Embryonic facial prominence (tissue), 1 donor: ENCODE results near the gene FBXO8.
"Not testable (repeated sequence)": the region's sequence is repeated elsewhere in the genome, so short reads cannot be mapped to it uniquely, and the experiment has no call there.

Experiments
- DNase-seq: peaks from one replicate; pipeline ENCODE4 v3.0.0-alpha.2; 2016; ENCODE audit errors: extremely low spot score

The FBXO8 gene, protein sequence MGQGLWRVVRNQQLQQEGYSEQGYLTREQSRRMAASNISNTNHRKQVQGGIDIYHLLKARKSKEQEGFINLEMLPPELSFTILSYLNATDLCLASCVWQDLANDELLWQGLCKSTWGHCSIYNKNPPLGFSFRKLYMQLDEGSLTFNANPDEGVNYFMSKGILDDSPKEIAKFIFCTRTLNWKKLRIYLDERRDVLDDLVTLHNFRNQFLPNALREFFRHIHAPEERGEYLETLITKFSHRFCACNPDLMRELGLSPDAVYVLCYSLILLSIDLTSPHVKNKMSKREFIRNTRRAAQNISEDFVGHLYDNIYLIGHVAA

DNA sequence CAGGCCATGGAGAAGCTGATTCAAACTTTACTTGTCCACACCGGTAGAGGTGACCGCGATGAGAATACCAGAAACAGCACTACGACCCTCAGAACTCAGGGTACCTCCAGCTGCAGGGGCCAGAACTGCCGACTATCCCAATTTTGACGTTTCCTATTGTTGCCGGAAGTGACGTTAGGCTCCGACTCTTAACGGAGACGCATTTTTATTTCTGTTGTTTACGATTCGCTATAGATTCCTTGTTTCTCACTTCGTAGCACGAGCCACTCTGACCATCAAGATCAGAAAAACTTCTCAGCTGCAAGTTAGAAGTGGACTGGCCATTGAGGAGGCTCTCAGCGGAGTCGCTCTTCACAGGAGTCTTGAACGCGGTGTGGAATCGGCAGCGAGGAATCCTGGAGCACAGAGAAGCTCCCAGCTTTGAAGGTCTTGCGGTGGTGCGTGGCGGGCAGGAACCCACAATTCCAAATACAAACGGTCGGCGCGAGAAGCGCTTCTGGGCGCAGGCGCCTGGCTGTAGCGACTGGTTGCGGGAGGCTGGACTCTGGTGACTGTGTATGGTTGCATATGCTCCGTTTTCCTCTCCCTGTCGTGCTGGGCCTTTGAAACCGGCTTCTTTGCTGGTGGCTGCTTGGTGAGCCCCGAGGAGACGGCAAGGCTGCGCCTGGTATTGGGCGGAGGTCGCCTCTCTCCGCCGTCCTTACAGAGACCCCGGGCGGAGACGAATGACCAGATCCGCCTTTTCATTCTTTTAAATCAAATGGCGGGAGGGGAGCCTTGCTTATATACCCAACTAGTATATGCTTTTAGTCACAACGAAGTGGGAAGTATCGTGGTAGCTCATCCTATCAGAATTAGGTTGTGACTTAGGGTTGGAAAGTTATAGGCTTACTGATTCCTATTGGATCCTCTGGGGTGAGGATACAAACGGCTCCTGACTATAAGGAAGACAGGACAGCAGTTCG lies at the start of gene FBXO8, which contains the start of gene CEP44:
TSS of gene FBXO8 (minus strand) at position 161 of the 965 bp plus-strand sequence. CDS start 20,575 bp downstream, outside the sequence.
TSS of gene CEP44 (plus strand) at position 405 of the 965 bp plus-strand sequence. CDS start 15,211 bp downstream, outside the sequence.
- peak; percentile 84 for DNase-seq

- no peak for DNase-seq
Observed at GRCh38 chr4:174332741-174333493, 49.5 kb upstream of the FBXO8 start.

DNA sequence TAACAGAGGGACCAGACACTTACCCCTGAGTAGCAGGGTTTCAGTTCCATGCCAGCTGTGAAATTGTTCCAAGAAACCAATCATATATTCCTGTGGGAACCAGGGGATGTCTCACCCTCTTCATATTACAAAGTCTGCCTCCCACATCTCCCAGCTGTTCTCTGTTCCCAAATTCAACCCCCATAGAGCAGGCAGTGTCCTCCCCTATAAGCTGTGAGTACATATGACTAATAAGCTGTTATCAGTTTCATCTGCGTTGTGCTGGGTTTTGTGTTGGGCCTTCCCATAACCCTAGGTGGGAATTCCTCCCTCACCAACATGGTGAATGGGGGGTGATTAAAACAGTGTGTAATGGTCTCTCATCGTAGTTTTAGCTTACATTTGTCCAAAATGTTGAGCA lies 41.3 kb upstream of the FBXO8 start:
- DNase-seq, result no peak

DNA sequence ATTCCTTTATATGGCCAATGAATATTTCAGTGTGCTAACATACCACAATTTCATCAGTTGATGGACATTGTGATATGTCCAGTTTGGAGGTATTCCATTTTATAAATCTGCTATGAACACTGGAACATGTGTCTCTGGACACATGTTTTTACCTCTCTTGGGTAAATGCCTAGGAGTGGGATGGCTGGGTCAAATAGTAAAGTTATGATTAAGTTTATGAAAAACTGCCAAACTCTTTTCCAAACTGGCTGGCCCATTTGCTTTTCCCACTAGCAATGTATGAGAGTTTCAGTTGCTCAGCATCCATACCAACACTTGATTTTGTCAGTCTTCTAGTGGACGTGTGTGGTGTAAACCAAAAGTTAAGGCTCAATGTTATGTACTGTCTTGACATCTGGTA lies 40.8 kb upstream of the FBXO8 start:
- no peak for DNase-seq

GRCh38 chr4:174320494-174321199 lies 37.2 kb upstream of the FBXO8 start:
- DNase-seq, result no peak

DNA sequence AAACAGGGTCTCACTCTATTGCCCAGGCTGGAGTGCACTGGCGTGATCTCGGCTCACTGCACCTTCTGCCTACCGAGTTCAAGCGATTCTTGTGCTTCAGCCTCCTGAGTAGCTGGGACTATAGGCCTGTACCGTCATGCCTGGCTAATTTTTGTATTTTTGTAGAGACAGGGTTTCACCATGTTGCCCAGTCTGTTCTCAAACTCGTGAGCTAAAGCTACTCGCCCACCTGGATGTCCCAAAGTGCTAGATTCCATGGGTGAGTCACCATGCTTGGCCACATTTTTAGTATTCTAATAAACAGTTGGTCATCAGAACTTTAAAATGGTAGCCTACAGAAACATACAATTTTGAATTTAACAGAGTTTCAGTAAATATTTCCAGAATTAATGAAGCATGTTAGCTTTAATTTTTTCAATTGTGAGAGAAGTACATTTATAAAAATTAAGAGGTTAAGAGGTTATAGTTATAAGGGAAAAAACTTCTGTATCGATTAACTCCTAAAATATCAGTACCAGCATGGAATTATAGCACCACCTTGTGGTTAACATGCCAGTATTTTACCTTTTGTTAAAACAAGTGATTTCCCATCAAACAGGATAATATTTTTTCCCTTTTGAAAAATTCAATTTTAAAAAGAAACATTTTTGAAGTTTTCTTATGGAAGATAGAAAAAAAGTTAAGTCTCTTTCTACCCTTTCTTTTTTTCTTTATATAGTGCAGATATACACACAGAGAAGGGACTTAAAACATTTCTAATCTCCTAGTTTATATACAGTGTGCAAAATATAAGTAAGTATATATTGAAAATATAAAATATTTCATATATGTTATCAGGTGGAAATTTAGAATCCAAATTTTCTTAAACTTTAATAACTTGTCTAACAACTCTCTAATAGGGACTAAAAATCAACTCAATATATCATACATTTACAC lies 35.6 kb upstream of the FBXO8 start:
- DNase-seq, result peak; percentile 8

- no peak for DNase-seq
Observed at GRCh38 chr4:174317531-174317930, 34.1 kb upstream of the FBXO8 start.

DNA sequence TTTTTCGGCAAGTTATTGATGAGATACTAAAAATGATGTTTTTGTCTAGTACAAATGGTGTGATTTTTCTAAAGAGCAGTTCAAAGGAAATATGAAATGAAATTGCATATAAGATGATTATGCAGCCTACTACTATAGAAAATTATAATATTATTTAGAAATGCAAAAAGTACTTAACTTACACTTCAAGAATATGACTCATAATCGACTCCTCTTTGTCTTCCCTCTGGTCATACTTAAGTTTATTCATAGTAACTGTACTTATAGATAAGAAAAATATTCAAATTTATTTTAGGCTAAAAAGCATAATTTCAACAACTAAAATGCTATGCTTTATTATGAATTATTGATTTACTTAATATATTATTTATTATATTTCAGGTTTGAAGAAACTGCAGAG lies 33.5 kb upstream of the FBXO8 start:
- no peak for DNase-seq

GRCh38 chr4:174316546-174316945 lies 33.1 kb upstream of the FBXO8 start:
- no peak for DNase-seq

- DNase-seq, result no peak
Observed at GRCh38 chr4:174314770-174315169, 31.3 kb upstream of the FBXO8 start.

GRCh38 chr4:174314274-174314673 lies 30.8 kb upstream of the FBXO8 start:
- no peak for DNase-seq

GRCh38 chr4:174312993-174313392 lies 29.5 kb upstream of the FBXO8 start:
- DNase-seq, result no peak

- no peak for DNase-seq
Observed at GRCh38 chr4:174307694-174308093, 24.2 kb upstream of the FBXO8 start.

DNA sequence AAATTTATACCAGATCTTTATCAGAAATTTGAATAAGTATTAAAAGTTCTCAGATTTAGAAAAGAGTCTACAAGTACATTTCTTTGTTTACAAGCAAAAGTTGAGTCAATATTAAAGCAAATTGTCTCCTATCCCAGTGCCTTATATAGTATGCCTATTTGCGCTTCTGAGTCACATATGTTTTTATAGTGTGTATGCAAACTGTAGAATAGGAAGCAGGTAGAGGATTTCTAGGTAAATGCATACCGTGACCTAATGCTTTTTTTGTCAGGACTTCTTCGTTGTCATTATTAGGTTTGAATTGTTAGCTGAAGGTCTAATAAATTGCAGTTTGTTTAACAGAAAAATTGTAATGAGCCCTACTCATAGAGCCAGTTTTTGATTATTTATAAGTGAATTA lies 22.5 kb upstream of the FBXO8 start:
- DNase-seq, result no peak

GRCh38 chr4:174304664-174305063 lies 21.2 kb upstream of the FBXO8 start:
- no peak for DNase-seq

- DNase-seq, result no peak
Observed at GRCh38 chr4:174303687-174304086, 20.2 kb upstream of the FBXO8 start.

- DNase-seq, result not testable (repeated sequence)
Observed at GRCh38 chr4:174295142-174295541, 11.7 kb upstream of the FBXO8 start.

- not testable (repeated sequence) for DNase-seq
Observed at GRCh38 chr4:174294641-174295040, 11.2 kb upstream of the FBXO8 start.

DNA sequence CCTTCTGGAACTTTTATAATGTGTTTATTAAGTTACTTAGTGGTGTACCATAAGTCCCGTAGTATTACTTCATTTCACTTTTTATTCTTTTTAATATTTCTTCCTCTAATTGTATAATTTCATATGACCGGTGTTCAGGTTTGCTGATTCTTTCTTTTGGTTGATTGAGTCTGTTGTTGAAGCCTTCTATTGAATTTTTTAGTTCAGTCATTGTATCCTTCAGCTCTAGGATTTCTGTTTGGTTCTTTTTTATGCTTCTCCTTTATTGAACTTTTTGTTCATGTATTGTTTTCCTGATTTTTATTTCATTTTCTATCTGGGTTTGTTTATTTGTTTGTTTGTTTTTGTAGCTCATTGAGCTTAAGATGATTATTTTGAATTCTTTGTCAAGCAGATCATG lies 9.0 kb upstream of the FBXO8 start:
- no peak for DNase-seq

DNA sequence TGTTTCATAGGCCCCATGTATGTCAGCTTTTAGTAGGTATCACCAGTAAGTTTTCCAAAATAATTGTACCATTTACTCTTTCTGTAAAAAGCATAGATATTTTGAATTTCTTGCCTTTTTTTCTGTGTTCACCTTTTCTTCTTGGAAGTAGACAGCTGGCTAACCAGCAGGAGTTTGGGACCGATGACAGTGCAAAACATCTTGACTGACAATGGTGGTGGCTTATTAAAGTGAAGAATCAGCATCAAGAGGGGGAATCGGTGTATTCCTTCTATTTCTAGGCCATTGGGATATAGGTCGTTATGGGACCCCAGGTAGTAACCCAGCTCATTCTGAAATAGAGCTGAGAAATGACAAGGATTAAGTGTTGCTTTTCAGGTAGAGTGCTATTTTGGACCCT lies 3.4 kb upstream of the FBXO8 start:
- DNase-seq, result no peak
